ENCODE measurements around the gene TLN1. TPM values are rescaled to one million over a fixed set of nuclear protein-coding genes. Genes with fewer than 3 reads are reported as not detected.

Gene TLN1
- total RNA-seq, 1 donor from 2014 or later: 245 TPM

DNA sequence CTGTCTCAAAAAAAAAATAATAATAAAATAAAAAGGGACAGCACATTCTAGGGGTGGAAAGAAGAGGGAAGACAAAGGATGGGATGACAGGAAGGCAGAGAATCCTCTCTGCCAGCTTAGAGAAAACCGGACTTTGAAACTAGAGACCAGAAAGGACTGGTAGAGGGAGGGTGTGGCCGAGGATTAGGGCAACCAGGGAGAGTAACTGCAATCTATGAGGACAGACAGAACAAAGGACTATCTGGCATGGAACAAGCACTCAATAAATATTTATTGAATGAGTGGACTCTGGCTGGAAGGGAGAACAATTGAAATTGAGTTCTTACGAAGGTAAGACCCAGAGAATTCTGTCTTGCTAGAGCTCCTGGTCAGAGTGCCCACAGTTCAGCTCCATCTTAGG lies 14.6 kb upstream of the TLN1 start:
- no peak for DNase-seq (ENCODE audit: low read depth)
- no peak for TF ChIP-seq CTCF (IDR thresholded peaks at IDR 0.05; ENCODE audit: insufficient read depth, low read length, poor library complexity, severe bottlenecking)
- Histone ChIP-seq H3K36me3 (ENCODE audit: control insufficient read depth, insufficient read depth, low read length) (no peaks in the 10 kb centered on the region), H3K27me3 (ENCODE audit: control insufficient read depth, insufficient read depth, low read length) (no peaks in the 10 kb centered on the region), H3K4me3 (ENCODE audit: low read depth, low read length) (peak overlapping the region; percentile 83)

DNA sequence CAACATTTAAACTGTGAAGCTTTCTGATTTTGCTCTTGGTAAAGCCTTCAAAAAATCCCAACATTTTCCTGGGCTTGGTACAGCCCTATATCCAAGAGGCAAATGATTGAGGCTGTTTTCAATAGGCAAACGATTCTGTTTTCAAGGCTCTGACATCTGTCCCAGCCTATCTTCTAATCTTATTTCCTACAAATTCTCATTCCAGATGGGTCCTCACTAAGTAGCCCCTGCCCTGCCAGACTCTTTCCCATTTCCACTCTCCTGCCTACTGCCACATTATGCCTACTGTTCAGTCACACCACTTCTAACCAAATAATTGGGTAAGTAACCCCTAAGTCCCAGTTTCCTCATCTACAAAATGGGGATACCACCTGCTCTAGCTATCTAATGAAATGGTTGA lies 13.6 kb upstream of the TLN1 start:
- TF ChIP-seq CTCF (IDR thresholded peaks at IDR 0.05; ENCODE audit: insufficient read depth, low read length, poor library complexity, severe bottlenecking): no peak
- Histone ChIP-seq H3K4me3 (ENCODE audit: low read depth, low read length) (no peak overlapping the region), H3K27me3 (ENCODE audit: control insufficient read depth, insufficient read depth, low read length) (no peaks in the 10 kb centered on the region), H3K36me3 (ENCODE audit: control insufficient read depth, insufficient read depth, low read length) (no peaks in the 10 kb centered on the region)
- DNase-seq (ENCODE audit: low read depth): no peak

GRCh38 chr9:35743880-35744518 lies 12.0 kb upstream of the TLN1 start:
- Histone ChIP-seq H3K27me3 (ENCODE audit: control insufficient read depth, insufficient read depth, low read length) (no peaks in the 10 kb centered on the region), H3K36me3 (ENCODE audit: control insufficient read depth, insufficient read depth, low read length) (no peaks in the 10 kb centered on the region), H3K4me3 (ENCODE audit: low read depth, low read length) (no peak overlapping the region)
- TF ChIP-seq CTCF (IDR thresholded peaks at IDR 0.05; ENCODE audit: insufficient read depth, low read length, poor library complexity, severe bottlenecking): no peak
- no peak for DNase-seq (ENCODE audit: low read depth)

- Histone ChIP-seq H3K36me3 (ENCODE audit: control insufficient read depth, insufficient read depth, low read length) (peaks cover 2% of the 10 kb centered on the region), H3K27me3 (ENCODE audit: control insufficient read depth, insufficient read depth, low read length) (no peaks in the 10 kb centered on the region), H3K4me3 (ENCODE audit: low read depth, low read length) (no peak overlapping the region)
- TF ChIP-seq CTCF (IDR thresholded peaks at IDR 0.05; ENCODE audit: insufficient read depth, low read length, poor library complexity, severe bottlenecking): no peak
- no peak for DNase-seq (ENCODE audit: low read depth)
These were observed 11.5 kb upstream of the TLN1 start for GRCh38 chr9:35743452-35743851.

GRCh38 chr9:35741740-35742139 lies 9.7 kb upstream of the TLN1 start:
- Histone ChIP-seq H3K4me3 (ENCODE audit: low read depth, low read length) (no peak overlapping the region), H3K27me3 (ENCODE audit: control insufficient read depth, insufficient read depth, low read length) (no peaks in the 10 kb centered on the region), H3K36me3 (ENCODE audit: control insufficient read depth, insufficient read depth, low read length) (peaks cover 5% of the 10 kb centered on the region)
- no peak for DNase-seq (ENCODE audit: low read depth)
- TF ChIP-seq CTCF (IDR thresholded peaks at IDR 0.05; ENCODE audit: insufficient read depth, low read length, poor library complexity, severe bottlenecking): no peak

DNA sequence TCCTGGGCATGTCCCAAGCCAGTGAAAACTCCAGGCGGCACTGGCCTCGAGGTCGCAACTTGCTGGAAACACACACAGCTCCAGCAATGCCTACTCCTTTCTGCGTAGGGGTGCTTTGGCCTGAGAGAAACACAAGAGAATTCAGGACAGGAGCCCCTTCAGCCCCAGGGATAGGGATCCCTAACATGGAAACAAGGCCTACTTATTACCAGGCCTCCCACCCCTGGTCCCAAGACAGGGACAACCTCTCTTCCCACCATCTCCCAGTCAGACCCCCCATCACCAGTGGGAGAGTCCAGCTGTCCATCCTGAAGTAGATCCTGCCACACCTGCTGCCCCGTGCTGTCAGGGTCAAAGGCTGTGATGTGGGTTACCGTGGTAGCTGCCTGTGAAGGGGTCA lies 8.2 kb upstream of the TLN1 start:
- Histone ChIP-seq H3K4me3 (ENCODE audit: low read depth, low read length) (no peak overlapping the region), H3K36me3 (ENCODE audit: control insufficient read depth, insufficient read depth, low read length) (peaks cover 5% of the 10 kb centered on the region), H3K27me3 (ENCODE audit: control insufficient read depth, insufficient read depth, low read length) (no peaks in the 10 kb centered on the region)
- no peak for DNase-seq (ENCODE audit: low read depth)
- no peak for TF ChIP-seq CTCF (IDR thresholded peaks at IDR 0.05; ENCODE audit: insufficient read depth, low read length, poor library complexity, severe bottlenecking)
